UCSD-AML1 (cell line): Measurements from ENCODE around the gene RAB36.
A peak's percentile ranks its signal among the peaks of the same experiment; 100 is the strongest.

Experiments used
- DNase-seq: peaks from one replicate; lab custom pipeline; 2025; ENCODE audit not compliant: unreplicated experiment; lab: John Stamatoyannopoulos, UW

Gene RAB36

GRCh38 chr22:23137468-23137867, 7.8 kb upstream of the RAB36 start:
- no peak for DNase-seq

DNA sequence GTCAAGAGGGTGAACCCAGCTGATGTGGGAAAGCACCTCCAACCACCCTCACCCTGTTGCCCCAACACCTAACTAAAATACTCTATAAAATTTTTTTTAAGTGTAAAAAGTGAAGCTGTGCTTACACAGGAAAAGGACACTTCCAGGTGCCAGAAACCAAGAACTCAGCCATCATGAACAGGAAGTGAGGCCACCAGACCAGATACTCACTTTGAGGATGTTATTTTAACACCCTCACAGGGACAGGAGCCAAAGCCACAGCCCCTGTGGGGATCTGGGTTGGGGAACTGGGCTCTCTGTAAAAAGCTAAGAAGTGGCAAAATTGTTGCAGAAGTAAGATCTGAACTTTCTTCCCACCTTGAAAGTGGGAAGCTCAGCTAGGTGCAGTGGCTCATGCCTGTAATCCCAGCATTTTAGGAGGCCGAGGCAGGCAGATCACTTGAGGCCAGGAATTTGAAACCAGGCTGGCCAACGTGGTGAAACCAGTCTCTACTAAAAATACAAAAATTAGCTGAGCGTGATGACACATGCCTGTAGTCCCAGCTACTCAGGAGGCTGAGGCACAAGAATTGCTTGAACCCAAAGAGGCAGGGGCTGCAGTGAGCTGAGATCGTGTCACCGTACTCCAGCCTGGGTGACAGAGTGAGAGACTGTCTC, 7.2 kb upstream of the RAB36 start:
- DNase-seq, result peak; percentile 40

GRCh38 chr22:23138584-23139435, 6.5 kb upstream of the RAB36 start:
- no peak for DNase-seq

DNA sequence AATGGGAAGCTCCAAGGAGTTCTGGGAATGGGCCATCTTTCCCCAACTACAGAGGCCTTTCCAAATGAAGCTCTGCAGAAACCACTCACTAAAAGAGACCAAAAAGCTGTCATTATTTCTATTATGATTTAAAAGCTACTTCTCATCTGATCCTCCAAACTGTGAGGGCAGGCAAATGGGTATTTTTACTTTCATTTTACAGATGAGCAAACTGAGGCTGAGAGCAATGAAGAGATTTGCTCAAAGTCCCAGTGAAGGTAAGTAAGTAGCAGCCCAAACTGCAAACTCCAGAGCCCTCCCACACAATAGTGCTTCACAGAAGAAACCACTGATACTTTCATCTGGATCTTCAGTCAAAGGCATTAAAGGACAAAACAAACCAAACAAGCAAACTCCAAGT, 4.9 kb upstream of the RAB36 start:
- no peak for DNase-seq

- no peak for DNase-seq
These were observed 2.7 kb upstream of the RAB36 start for GRCh38 chr22:23142546-23143105.

DNA sequence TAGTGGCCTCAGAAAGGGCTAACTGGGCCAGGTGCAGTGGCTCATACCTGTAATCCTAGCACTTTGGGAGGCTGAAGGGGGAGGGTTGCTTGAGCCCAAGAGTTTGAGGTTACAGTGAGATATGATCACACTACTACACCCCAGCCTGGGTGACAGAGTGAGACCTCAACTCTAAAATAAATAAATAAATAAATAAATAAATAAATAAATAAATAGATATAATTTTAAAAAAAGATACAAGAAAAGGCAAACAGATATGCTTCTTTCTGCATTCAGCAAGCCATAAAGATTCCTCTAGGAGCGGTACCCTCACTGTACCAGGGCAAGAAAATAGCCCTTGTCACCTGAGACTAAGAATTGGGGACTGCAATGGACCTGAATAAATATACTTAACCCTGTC, 2.2 kb upstream of the RAB36 start:
- no peak for DNase-seq

GRCh38 chr22:23144432-23144831, 845 bp upstream of the RAB36 start:
- no peak for DNase-seq

DNA sequence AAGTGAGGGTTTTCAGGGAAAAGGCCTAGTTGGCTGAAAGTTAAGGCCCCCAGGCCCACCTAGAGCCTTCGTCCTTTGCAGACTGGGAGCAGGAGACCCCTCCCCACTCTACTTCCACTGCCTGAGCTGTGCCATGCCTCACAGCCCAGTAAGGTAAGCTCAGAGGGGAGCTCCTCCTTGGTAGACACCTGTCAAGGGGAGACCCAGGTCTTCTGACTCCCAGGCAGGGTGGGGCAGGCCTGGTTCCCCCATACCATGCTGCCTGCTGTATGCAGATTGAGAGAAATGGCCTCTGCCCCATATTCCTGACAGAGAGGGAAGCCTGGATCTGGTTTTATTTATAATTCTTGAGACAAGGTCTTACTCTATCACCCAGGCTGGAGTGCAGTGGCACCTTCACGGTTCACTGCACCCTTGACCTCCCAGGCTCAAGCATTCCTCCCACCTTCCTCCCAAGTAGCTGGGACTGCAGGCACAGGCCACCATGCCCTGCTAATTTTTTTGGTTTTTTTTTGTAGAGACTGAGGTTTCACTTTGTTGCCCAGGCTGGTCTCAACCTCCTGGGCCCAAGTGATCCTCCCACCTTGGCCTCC, 697 bp downstream of the RAB36 start:
- no peak for DNase-seq

- no peak for DNase-seq
These were observed 1.4 kb downstream of the RAB36 start for GRCh38 chr22:23146478-23147205.

- no peak for DNase-seq
These were observed 2.5 kb downstream of the RAB36 start for GRCh38 chr22:23147617-23148387.

GRCh38 chr22:23149743-23150238, 4.5 kb downstream of the RAB36 start:
- no peak for DNase-seq

- no peak for DNase-seq
These were observed 5.5 kb downstream of the RAB36 start for GRCh38 chr22:23150762-23151161.

- DNase-seq, result no peak
These were observed 6.5 kb downstream of the RAB36 start for GRCh38 chr22:23151827-23152226.

DNA sequence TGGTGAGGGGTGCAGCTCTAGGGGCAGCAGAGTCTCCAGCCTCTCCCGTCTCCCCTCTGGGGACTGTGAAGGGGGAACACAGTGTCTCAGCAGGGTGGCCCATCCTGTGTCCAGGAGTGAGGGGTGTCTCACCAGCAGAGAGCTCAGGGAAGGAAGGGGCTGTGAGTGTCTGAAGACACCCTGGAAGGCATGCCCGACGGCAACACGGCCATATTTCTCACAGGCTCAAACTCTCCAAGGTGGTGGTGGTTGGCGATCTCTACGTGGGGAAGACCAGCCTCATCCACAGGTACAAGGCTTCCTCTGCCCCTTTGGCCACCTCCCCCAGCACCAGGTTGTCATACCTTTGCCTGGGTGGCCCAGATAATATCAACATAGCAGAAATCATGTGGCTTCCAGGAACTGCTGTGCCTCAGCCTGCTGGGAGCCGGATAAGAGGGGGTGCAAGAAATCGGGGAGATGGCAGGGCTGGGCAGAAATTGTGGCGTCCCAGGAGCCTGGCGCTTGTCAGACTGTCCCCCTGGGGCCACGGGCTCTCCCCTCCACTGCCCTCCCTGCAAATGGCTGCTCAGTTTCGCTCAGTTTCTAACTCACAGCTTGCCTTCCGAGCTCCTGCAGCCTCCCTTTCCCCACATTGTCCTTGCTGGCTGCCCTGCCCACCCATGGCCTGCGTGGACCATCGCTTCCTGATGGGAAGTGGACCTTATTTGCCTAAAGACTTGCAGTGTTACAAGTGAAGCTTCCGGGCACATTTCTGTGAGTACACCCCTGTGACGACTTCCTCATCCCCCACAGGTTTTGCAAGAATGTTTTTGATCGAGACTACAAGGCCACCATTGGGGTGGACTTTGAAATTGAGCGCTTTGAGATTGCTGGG, 7.2 kb downstream of the RAB36 start:
- DNase-seq, result peak; percentile 51

GRCh38 chr22:23153994-23154393, 8.7 kb downstream of the RAB36 start:
- no peak for DNase-seq

DNA sequence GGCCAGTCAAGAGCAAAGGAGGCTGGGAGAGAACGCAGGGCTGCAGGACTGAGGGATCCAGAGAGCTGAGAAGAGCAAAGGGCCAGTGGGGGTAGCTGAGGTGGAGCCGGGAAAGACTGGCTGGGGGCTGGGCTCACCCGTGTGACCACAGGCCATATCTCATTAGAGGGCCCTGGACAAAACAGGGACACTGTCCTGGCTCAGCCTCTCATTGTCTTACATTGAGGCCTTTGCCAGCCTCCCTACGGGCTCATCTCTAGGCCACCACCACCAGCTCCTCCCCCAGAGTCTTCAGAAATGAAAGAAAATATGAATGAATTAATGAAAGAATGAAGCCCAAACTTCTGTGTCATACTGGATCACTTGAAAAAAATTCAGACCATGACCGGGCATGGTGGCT, 9.2 kb downstream of the RAB36 start:
- DNase-seq, result no peak

DNA sequence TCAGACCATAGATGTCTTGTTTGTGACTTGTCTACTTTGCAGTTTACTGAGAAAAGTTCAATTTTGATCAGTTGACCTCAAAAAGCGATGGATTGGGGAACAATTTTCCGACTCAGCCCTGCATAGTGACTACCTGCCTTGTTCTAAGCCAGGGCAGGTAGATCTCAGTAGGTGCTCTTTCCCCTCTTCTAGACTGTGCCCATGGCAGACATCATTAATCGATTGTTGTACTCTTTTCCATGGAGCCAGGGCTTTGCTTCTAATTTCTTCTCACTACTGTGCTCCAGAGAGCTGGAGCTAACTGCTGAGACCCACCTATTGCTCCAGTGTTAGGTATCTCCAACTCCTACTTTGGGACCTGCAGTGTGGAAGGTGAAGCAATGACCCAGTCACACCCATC, 9.9 kb downstream of the RAB36 start:
- no peak for DNase-seq

DNA sequence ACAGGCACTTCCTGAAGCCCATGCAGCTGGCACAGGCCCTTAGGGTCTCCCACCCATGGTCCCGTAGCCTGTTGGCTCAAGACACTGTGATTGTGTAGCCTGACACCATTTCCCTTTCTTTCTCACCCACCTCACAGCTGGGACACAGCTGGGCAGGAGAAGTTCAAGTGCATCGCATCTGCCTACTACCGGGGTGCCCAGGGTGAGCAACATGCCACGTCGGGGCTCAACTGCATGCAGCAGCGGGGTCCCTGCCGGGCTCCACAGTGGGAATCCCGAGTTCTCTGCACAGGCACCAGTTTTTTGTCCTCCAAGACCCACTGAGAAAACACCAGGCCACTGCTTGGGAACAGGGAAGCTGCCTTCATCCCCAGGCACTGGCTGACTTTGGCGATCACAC, 10.6 kb downstream of the RAB36 start:
- no peak for DNase-seq

- DNase-seq, result no peak
These were observed 11.0 kb downstream of the RAB36 start for GRCh38 chr22:23156286-23156685.
